AG04450 (cell line): Measurements from ENCODE around the gene FUOM. TPM values are rescaled to one million over a fixed set of nuclear protein-coding genes. Genes with fewer than 3 reads are reported as not detected.

Experiments used
- CTCF ChIA-PET: fragments of 300-600, 350-600 bp; formaldehyde crosslinking; extraction: SDS; loops from one replicate; lab custom pipeline; 2022; ENCODE audit warnings: antibody characterized with exemption, inconsistent platforms; lab: Charles Lee
- POLR2A ChIA-PET: fragments of 350-600 bp; formaldehyde crosslinking; extraction: SDS; loops from one replicate; lab custom pipeline; 2021; ENCODE audit warnings: antibody characterized with exemption, inconsistent platforms; lab: Yijun Ruan, JAX
- DNase-seq: peaks from one replicate; pipeline ENCODE4 v3.0.0-alpha.2; 2011; ENCODE audit warnings: low read depth, low spot score
- H3K27ac ChIP-seq: one replicate; pipeline ENCODE4 v1.5.1; 2012; ENCODE audit warnings: low read depth, low read length, control low read depth
- H3K27me3 ChIP-seq: one replicate; pipeline ENCODE4 v1.6.0; 2012; ENCODE audit warnings: low read length; ENCODE audit not compliant: control insufficient read depth, insufficient read depth
- H3K4me3 ChIP-seq: 2 replicates; pipeline ENCODE4 v1.5.1; 2011; ENCODE audit warnings: mild to moderate bottlenecking, low read depth, low read length, control low read depth
- H3K9me3 ChIP-seq: 2 replicates; pipeline ENCODE4 v1.5.1; 2012; ENCODE audit warnings: low read length; ENCODE audit not compliant: control insufficient read depth, insufficient read depth
- polyA plus RNA-seq: library from polyadenylated mRNA; depleted of rRNA; stranded (reverse); fragments of >200 nt; gene quantifications from 2 replicates; pipeline ENCODE4 v1.2.3, GENCODE V29; 2011
- TF ChIP-seq, protein P1 (sequence below): IDR thresholded peaks from 2 replicates; pipeline ENCODE4 v1.5.1; 2011; ENCODE audit warnings: low read depth, low read length, control low read depth, inconsistent platforms

FUOM gene
- polyA plus RNA-seq, 1 experiment: 17.8 TPM

DNA sequence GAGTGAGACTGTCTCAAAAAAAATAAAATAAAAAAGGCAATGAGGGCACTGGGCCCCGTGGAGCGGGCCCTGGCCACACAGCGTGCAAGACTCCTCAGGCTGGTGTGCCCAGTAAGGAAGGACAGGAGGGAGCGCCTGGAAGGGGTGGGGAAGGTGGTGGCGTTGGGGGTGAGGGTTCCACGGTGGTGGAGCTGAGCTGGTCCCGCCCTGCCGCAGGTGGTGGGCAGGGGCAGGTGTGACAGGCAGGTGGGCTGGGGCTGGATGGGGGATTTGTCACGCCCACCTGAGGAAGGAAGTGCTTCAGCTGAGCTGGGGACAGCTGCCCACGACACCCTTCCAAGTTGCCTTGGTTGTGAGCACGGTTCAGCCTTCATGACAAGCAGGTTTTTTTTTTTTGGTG, 11.4 kb downstream of the FUOM start:
- peaks cover 18% of the 10 kb centered on the region for H3K27me3 ChIP-seq
- TF ChIP-seq, protein P1, sequence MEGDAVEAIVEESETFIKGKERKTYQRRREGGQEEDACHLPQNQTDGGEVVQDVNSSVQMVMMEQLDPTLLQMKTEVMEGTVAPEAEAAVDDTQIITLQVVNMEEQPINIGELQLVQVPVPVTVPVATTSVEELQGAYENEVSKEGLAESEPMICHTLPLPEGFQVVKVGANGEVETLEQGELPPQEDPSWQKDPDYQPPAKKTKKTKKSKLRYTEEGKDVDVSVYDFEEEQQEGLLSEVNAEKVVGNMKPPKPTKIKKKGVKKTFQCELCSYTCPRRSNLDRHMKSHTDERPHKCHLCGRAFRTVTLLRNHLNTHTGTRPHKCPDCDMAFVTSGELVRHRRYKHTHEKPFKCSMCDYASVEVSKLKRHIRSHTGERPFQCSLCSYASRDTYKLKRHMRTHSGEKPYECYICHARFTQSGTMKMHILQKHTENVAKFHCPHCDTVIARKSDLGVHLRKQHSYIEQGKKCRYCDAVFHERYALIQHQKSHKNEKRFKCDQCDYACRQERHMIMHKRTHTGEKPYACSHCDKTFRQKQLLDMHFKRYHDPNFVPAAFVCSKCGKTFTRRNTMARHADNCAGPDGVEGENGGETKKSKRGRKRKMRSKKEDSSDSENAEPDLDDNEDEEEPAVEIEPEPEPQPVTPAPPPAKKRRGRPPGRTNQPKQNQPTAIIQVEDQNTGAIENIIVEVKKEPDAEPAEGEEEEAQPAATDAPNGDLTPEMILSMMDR: no peak
- H3K9me3 ChIP-seq: no peaks in the 10 kb centered on the region; the same call in 1 of the 2 replicates
- no peak overlapping the region for H3K27ac ChIP-seq
- CTCF ChIA-PET: interaction anchor here (2.7 kb wide), 1 partner anchor 17 kb away, joined by 17 read pairs; no protein-coding TSS in a partner anchor
- POLR2A ChIA-PET: interaction anchor here (0.7 kb wide), 1 partner anchor 297 kb away, joined by 4 read pairs; no protein-coding TSS in a partner anchor
- H3K4me3 ChIP-seq: no peak overlapping the region
- no peak for DNase-seq

DNA sequence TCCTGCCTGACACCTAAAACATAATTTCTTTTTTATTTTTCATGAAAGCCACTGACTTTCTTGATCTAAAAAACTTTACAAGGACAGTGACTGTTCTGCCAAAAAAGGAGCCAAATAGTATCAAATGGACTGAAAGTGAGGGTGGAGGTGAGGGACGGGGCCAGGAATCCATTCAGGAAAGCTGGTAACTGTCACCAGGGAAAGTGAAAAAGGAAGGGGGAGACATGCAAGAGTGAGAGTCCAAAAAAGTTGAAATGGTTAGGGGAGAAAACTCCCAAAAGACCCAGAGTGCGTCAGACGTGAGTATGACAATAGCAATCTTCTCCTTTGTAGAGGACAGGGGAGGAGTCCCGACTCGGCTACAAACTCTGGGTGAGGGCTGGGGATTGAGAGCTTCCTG, 13.6 kb downstream of the FUOM start:
- POLR2A ChIA-PET: interaction anchor here (1.2 kb wide), 1 partner anchor 14 kb away, joined by 3 read pairs; the partner anchor contains the start of gene FUOM
- H3K27ac ChIP-seq: no peak overlapping the region
- CTCF ChIA-PET: interaction anchor here (1.2 kb wide), 1 partner anchor 15 kb away, joined by 8 read pairs; no protein-coding TSS in a partner anchor
- TF ChIP-seq, protein P1: no peak
- H3K27me3 ChIP-seq: peaks cover 19% of the 10 kb centered on the region
- peaks cover 3% of the 10 kb centered on the region; the same call in 1 of the 2 replicates for H3K9me3 ChIP-seq
- no peak for DNase-seq
- no peak overlapping the region for H3K4me3 ChIP-seq

DNA sequence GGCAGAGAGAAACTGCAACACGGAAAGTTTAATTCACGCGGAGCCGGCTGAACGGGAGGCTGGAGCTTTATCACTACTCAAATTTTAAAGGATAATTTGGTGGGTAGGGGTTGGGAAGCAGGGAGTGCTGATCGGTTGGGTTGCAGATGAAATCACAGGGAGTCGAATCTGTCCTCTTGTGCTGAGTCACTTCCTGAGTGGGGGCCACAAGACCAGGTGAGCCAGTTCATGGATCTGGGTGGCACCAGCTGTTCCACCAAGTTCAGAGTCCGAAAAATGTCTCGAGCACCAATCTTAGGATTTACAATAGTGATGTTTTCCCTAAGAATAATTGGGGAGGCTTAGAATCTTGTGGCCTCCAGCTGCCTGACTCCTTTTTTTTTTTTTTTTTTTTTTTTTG, 14.3 kb downstream of the FUOM start:
- Histone ChIP-seq H3K27me3 (peaks cover 19% of the 10 kb centered on the region), H3K4me3 (no peak overlapping the region), H3K9me3 (peaks cover 6% of the 10 kb centered on the region; the same call in 1 of the 2 replicates), H3K27ac (no peak overlapping the region)
- TF ChIP-seq, protein P1: no peak
- no peak for DNase-seq
- ChIA-PET POLR2A (no interaction called here), CTCF (interaction anchor here (0.5 to 3.0 kb wide), 2 partner anchors 14 to 28 kb away, joined by 3 to 13 read pairs; no protein-coding TSS in a partner anchor)

DNA sequence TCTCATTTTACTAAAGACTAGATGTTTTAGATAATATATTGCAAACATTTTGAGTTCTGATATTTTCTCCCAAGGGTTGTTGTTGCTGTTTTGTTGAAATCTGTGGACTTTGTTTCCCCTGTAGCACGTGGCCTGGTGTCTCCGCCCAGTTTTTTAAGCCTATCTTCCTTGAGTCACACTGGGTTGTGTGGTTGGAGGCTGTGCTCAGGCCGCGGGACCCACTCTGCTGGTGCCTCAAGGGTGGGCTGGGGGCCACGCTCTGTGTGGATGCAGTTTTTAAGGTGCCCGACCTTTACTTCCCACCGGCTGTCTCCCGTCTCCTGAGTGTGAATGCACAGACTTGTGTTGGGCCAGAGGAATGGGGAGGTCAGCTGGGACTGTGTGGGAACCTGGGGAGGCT, 14.9 kb downstream of the FUOM start:
- TF ChIP-seq, protein P1: no peak
- no peak for DNase-seq
- Histone ChIP-seq H3K27ac (no peak overlapping the region), H3K27me3 (peaks cover 19% of the 10 kb centered on the region), H3K4me3 (no peak overlapping the region), H3K9me3 (peaks cover 11% of the 10 kb centered on the region; the same call in 1 of the 2 replicates)
- ChIA-PET CTCF (interaction anchor here (0.5 to 3.0 kb wide), 2 partner anchors 13 to 28 kb away, joined by 3 to 13 read pairs; no protein-coding TSS in a partner anchor), POLR2A (no interaction called here)

DNA sequence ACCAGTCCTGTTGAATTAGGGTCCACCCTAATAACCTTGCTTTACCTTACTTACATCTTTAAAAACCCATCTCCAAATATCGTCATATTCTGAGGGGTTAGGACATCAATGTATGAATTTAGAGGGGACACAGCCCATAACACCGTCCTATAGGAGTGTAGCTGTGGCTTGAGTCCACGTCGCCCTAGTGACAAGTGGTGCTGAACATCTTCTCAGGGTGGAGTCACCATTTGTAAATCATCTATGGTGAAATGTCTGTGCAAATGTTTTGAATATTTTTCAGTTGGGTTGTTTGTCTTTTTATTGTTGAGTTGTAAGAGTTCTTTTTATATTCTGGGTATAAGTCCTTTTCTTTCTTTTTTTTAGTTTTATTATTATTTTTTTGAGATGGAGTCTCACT, 15.8 kb downstream of the FUOM start:
- POLR2A ChIA-PET: no interaction called here
- Histone ChIP-seq H3K27ac (no peak overlapping the region), H3K4me3 (no peak overlapping the region), H3K9me3 (peaks cover 14% of the 10 kb centered on the region; the same call in 1 of the 2 replicates), H3K27me3 (peaks cover 23% of the 10 kb centered on the region)
- CTCF ChIA-PET: interaction anchor here (3.0 kb wide), 1 partner anchor 12 kb away, joined by 13 read pairs; no protein-coding TSS in a partner anchor
- TF ChIP-seq, protein P1: no peak
- no peak for DNase-seq
